Gastroesophageal sphincter (tissue), 4 donors: ENCODE data around the gene RIC1. TPM values are rescaled to one million over a fixed set of nuclear protein-coding genes. Genes with fewer than 3 reads are reported as not detected.

Experiments
- ATAC-seq: fragments of 150-250 bp; one replicate; pipeline ENCODE4 v1.9.1; 2016; ENCODE audit warnings: mild to moderate bottlenecking, moderate library complexity
- H3K27ac ChIP-seq, 4 donors: fragments of 200-600 bp; sonication (generic) in 3 of 4; 1 replicate in 3 of 4; 2 replicates in 1 of 4; pipeline ENCODE4 v1.5.1; 2016 to 2019
- H3K27me3 ChIP-seq: fragments of 200-600 bp; sonication (generic); one replicate; pipeline ENCODE4 v1.5.1; 2019
- H3K36me3 ChIP-seq, 2 donors: fragments of 200-600 bp; sonication (generic); one replicate each; pipeline ENCODE4 v1.5.1; 2019; ENCODE audit warnings: control low read depth in 1 of 2
- H3K4me1 ChIP-seq, 3 donors: fragments of 200-600 bp; sonication (generic); 1 replicate in 2 of 3; 2 replicates in 1 of 3; pipeline ENCODE4 v1.5.1; 2016 to 2019; ENCODE audit warnings: control low read depth in 2 of 3
- H3K4me3 ChIP-seq, 2 donors: fragments of 200-600 bp; sonication (generic); one replicate each; pipeline ENCODE4 v1.5.1; 2019; ENCODE audit warnings: mild to moderate bottlenecking in 1 of 2, moderate library complexity in 1 of 2
- H3K9me3 ChIP-seq, 3 donors: fragments of 200-600 bp; sonication (generic); one replicate each; pipeline ENCODE4 v1.5.1; 2017 to 2019; ENCODE audit warnings: control low read depth in 2 of 3
- EP300 ChIP-seq: sonication (generic); formaldehyde crosslinking; IDR thresholded peaks from one replicate; pipeline ENCODE4 v1.6.1; 2017; ENCODE audit warnings: antibody characterized with exemption, mild to moderate bottlenecking
- POLR2A ChIP-seq, 2 donors: fragments of 450-650 bp; IDR thresholded peaks; one replicate each; pipeline ENCODE4 v1.6.1; 2017; ENCODE audit warnings: antibody characterized with exemption in 2 of 2, mild to moderate bottlenecking in 2 of 2, moderate library complexity in 1 of 2
- POLR2AphosphoS5 ChIP-seq: sonication (generic); formaldehyde crosslinking; IDR thresholded peaks from one replicate; pipeline ENCODE4 v1.6.1; 2017; ENCODE audit warnings: antibody characterized with exemption
- WGBS, 2 donors: methylation state at CpG; one replicate each; pipeline ENCODE4 v1.1.5; 2018; ENCODE audit warnings: low coverage in 1 of 2; 5-methylcytosine and 5-hydroxymethylcytosine counted together
- total RNA-seq, 4 donors: library from RNA; depleted of rRNA; stranded (reverse); fragments of >200 nt; gene quantifications; one replicate each; pipeline ENCODE4 v1.1.0, GENCODE V29; 2016
- TF ChIP-seq, protein P1 (sequence below), 4 experiments: fragments of 200-600 bp in 2 of 4; fragments of 450-650 bp in 2 of 4; sonication (generic) in 1 of 4; IDR thresholded peaks; one replicate each; pipeline ENCODE4 v1.5.1; 2017 to 2019; ENCODE audit warnings: antibody characterized with exemption in 4 of 4, mild to moderate bottlenecking in 2 of 4, moderate library complexity in 2 of 4

Gene RIC1
- total RNA-seq, 4 donors from 2014 or later = 39.2 to 60.5 (median 47.2) TPM

DNA sequence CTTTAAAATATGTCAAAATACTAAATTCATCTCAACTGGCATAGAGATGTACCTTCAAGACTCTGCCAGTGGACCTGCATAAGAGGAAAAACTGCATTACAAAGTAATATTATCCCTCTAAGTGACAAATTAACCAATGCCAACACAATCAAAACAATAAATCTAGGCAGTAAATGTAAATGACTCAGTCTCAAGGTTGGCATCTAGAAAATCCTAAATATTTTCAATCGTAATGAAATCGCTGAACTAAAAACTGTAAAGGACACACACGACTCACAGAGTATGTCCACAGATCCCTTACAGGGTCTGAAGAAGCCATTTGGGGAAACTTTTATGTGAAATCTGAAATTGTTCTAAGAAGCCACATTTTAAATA lies 172.8 kb downstream of the RIC1 start:
- WGBS, 2 donors = 76 to 87% methylated on average over 3 of the region's 3 CpGs
- no peak for ATAC-seq
- Histone ChIP-seq H3K9me3 (no peaks in the 10 kb centered on the region), H3K4me3 (no peak overlapping the region), H3K36me3 (peaks cover 0 to 28% of the 10 kb centered on the region in 2 donors), H3K27ac (no peak overlapping the region), H3K27me3 (no peaks in the 10 kb centered on the region), H3K4me1 (peaks cover 4 to 20% (median 5%) of the 10 kb centered on the region in 3 donors)
- TF ChIP-seq EP300 (no peak), POLR2AphosphoS5 (no peak), POLR2A (IDR thresholded peaks at IDR 0.05) (no peak)
- TF ChIP-seq, protein P1, sequence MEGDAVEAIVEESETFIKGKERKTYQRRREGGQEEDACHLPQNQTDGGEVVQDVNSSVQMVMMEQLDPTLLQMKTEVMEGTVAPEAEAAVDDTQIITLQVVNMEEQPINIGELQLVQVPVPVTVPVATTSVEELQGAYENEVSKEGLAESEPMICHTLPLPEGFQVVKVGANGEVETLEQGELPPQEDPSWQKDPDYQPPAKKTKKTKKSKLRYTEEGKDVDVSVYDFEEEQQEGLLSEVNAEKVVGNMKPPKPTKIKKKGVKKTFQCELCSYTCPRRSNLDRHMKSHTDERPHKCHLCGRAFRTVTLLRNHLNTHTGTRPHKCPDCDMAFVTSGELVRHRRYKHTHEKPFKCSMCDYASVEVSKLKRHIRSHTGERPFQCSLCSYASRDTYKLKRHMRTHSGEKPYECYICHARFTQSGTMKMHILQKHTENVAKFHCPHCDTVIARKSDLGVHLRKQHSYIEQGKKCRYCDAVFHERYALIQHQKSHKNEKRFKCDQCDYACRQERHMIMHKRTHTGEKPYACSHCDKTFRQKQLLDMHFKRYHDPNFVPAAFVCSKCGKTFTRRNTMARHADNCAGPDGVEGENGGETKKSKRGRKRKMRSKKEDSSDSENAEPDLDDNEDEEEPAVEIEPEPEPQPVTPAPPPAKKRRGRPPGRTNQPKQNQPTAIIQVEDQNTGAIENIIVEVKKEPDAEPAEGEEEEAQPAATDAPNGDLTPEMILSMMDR (IDR thresholded peaks at IDR 0.05) = no peak

GRCh38 chr9:5805478-5805877 lies 176.6 kb downstream of the RIC1 start:
- no peaks in the 10 kb centered on the region for H3K9me3 ChIP-seq
- H3K27ac ChIP-seq = no peak overlapping the region
- H3K4me3 ChIP-seq = no peak overlapping the region
- H3K27me3 ChIP-seq = no peaks in the 10 kb centered on the region
- TF ChIP-seq POLR2AphosphoS5 (no peak), EP300 (no peak), POLR2A (IDR thresholded peaks at IDR 0.05) (no peak)
- TF ChIP-seq, protein P1 (IDR thresholded peaks at IDR 0.05) = no peak
- peaks cover 4 to 13% (median 5%) of the 10 kb centered on the region in 3 donors for H3K4me1 ChIP-seq
- WGBS, 2 donors = 80 to 88% methylated on average over 2 to 3 of the region's 3 CpGs
- no peak for ATAC-seq
- H3K36me3 ChIP-seq = peaks cover 3 to 38% of the 10 kb centered on the region in 2 donors

GRCh38 chr9:5811751-5812150 lies 182.8 kb downstream of the RIC1 start:
- 71% methylated on average over 1 of the region's 1 CpG; no CpG with 5 or more reads in 1 of the 2 donors for WGBS, 2 donors
- no peak for ATAC-seq
- H3K36me3 ChIP-seq = peaks cover 3 to 60% of the 10 kb centered on the region in 2 donors
- no peak for TF ChIP-seq POLR2AphosphoS5
- no peak for TF ChIP-seq EP300
- TF ChIP-seq, protein P1 (IDR thresholded peaks at IDR 0.05) = no peak
- no peak for TF ChIP-seq POLR2A (IDR thresholded peaks at IDR 0.05)
- no peak overlapping the region for H3K4me3 ChIP-seq
- no peaks in the 10 kb centered on the region for H3K9me3 ChIP-seq
- no peaks in the 10 kb centered on the region for H3K27me3 ChIP-seq
- no peaks in the 10 kb centered on the region for H3K4me1 ChIP-seq
- H3K27ac ChIP-seq = no peak overlapping the region

DNA sequence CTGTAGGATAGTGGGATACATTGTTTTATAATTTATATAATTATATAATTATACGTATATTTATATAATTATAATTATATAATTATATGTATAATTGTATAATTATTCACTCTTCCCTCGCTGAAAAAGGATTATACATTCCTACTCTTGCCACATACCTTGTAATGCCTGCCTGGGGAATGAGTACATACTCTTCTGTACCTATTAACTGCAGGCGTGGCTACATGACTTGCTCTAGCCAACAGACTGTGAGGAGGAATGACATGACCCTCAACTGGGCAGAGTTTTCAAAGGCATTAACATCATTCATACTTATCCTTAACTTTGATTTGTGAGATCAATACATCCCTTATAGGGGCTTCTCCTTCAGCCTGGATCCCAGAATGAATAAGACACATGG lies 184.9 kb downstream of the RIC1 start:
- no peaks in the 10 kb centered on the region for H3K27me3 ChIP-seq
- TF ChIP-seq POLR2A (IDR thresholded peaks at IDR 0.05) (no peak), EP300 (no peak), POLR2AphosphoS5 (no peak)
- TF ChIP-seq, protein P1 (IDR thresholded peaks at IDR 0.05) = no peak
- WGBS, 2 donors = 83 to 94% methylated on average over 3 of the region's 3 CpGs
- peaks cover 3 to 68% of the 10 kb centered on the region in 2 donors for H3K36me3 ChIP-seq
- H3K4me3 ChIP-seq = no peak overlapping the region
- no peak for ATAC-seq
- no peaks in the 10 kb centered on the region for H3K9me3 ChIP-seq
- no peak overlapping the region for H3K27ac ChIP-seq
- no peaks in the 10 kb centered on the region for H3K4me1 ChIP-seq

DNA sequence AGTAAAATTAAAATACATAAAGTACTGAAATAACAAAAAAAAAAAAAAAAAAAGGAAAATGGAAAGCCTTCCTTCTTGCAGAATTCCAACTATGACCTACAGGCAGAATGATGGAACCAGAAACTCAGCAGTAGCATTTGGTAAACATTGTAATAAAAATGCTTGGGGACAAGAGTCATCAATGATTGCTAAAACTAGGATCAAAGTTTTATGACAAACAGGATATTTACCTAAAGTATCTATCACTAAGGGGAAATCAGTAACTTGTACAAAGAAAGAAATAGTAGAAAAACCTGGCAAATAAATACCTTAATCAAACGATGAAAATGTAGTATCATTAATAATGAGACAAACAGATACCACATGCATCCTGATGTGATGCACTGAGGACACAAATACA lies 186.6 kb downstream of the RIC1 start:
- ATAC-seq = no peak
- no peak overlapping the region for H3K27ac ChIP-seq
- H3K27me3 ChIP-seq = no peaks in the 10 kb centered on the region
- no peaks in the 10 kb centered on the region for H3K9me3 ChIP-seq
- H3K4me1 ChIP-seq = no peaks in the 10 kb centered on the region
- 82 to 89% methylated on average over 1 of the region's 1 CpG for WGBS, 2 donors
- TF ChIP-seq, protein P1 (IDR thresholded peaks at IDR 0.05) = no peak
- no peak for TF ChIP-seq EP300
- TF ChIP-seq POLR2AphosphoS5 = no peak
- TF ChIP-seq POLR2A (IDR thresholded peaks at IDR 0.05) = no peak
- peaks cover 0 to 52% of the 10 kb centered on the region in 2 donors for H3K36me3 ChIP-seq
- H3K4me3 ChIP-seq = no peak overlapping the region
